Vagina (tissue), 2 donors: ENCODE data around the gene DHRS4.

Experiments used
- CTCF ChIP-seq, 3 experiments: fragments of 450-650 bp in 2 of 3; fragments of 200-600 bp in 1 of 3; sonication (generic) in 1 of 3; IDR thresholded peaks; one replicate each; pipeline ENCODE4 v1.5.1; 2017 to 2019; ENCODE audit warnings: antibody characterized with exemption in 3 of 3, mild to moderate bottlenecking in 2 of 3, moderate library complexity in 2 of 3
- POLR2A ChIP-seq, 2 donors: fragments of 450-650 bp; IDR thresholded peaks; one replicate each; pipeline ENCODE4 v1.6.1; 2017; ENCODE audit warnings: antibody characterized with exemption in 2 of 2, mild to moderate bottlenecking in 2 of 2, moderate library complexity in 2 of 2
- POLR2AphosphoS5 ChIP-seq, 2 donors: sonication (generic); formaldehyde crosslinking; IDR thresholded peaks; one replicate each; pipeline ENCODE4 v1.9.0; 2017; ENCODE audit warnings: antibody characterized with exemption in 2 of 2, mild to moderate bottlenecking in 2 of 2, low read depth in 1 of 2; ENCODE audit not compliant: insufficient read depth in 1 of 2

DNA sequence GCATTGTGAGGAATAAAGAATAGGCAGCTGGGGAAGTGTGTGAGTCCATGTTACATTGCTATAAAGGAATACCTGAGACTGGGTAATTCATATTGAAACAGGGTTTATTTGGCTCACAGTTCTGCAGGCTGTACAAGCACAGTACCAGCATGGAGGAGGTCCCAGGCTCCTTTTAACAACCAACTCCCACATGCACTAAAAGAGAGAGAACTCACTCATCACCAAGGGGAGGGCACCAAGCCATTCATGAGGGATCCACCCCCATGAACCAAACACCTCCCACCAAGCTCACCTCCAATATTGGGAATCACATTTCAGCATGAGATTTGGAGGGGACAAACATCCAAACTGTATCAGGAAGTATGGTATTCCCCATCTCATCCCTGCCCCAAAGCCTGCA is 11.9 kb upstream of the DHRS4 start:
- TF ChIP-seq POLR2A (IDR thresholded peaks at IDR 0.05) (no peak), POLR2AphosphoS5 (IDR thresholded peaks at IDR 0.05; ENCODE audit: insufficient read depth in 1 of 2, low read depth in 1 of 2) (no peak), CTCF (IDR thresholded peaks at IDR 0.05) (no peak)
